B cell (primary cell): Measurements from ENCODE around the gene SIRT7. TPM values are rescaled to one million over a fixed set of nuclear protein-coding genes. Genes with fewer than 3 reads are reported as not detected.

Experiments
- ATAC-seq: fragments of 200-7000 bp; cut with Tn5 transposase; one replicate; pipeline ENCODE4 v1.10.0; 2021; ENCODE audit warnings: low read depth, mild to moderate bottlenecking, moderate number of reproducible peaks, moderate library complexity
- CTCF ChIA-PET: fragments of 350-600 bp; sonication (Branson Sonifier 250); formaldehyde crosslinking; loops from one replicate; lab custom pipeline; 2021; ENCODE audit warnings: antibody characterized with exemption, inconsistent platforms; lab: Charles Lee
- POLR2A ChIA-PET: fragments of 350-600 bp; sonication (Branson Sonifier 250); formaldehyde crosslinking; loops from one replicate; lab custom pipeline; 2021; ENCODE audit warnings: antibody characterized with exemption; lab: Charles Lee
- DNase-seq: peaks from one replicate; pipeline ENCODE4 v3.0.0; 2013
- H2AFZ ChIP-seq: 2 replicates; pipeline ENCODE4 v1.6.1; 2012; ENCODE audit warnings: mild to moderate bottlenecking, low read depth, low read length; ENCODE audit not compliant: insufficient read depth, poor library complexity, severe bottlenecking
- H3K27ac ChIP-seq, 2 donors: 1 replicate in 1 of 2; 2 replicates in 1 of 2; pipeline ENCODE4 v1.5.1; 2012 to 2013; ENCODE audit warnings: low read length in 2 of 2, mild to moderate bottlenecking in 2 of 2, moderate library complexity in 1 of 2
- H3K27me3 ChIP-seq, 4 experiments: fragments of 200-600 bp in 1 of 4; sonication (generic) in 1 of 4; replicated peaks in 1 of 4; 1 replicate in 2 of 4; 2 replicates in 2 of 4; pipeline versions ENCODE4 v1.6.1 to v1.7.0; 2013 to 2016; ENCODE audit warnings: low read length in 3 of 4, mild to moderate bottlenecking in 2 of 4, mixed read lengths in 1 of 4, moderate library complexity in 1 of 4; ENCODE audit not compliant: insufficient read depth in 4 of 4, control insufficient read depth in 3 of 4; ENCODE audit errors: control extremely low read depth in 1 of 4
- H3K36me3 ChIP-seq, 2 experiments: replicated peaks in 1 of 2; 1 replicate in 1 of 2; 2 replicates in 1 of 2; pipeline versions ENCODE4 v1.6.1 to v1.7.1; 2013; ENCODE audit warnings: low read length in 1 of 2; ENCODE audit not compliant: insufficient read depth in 2 of 2, control insufficient read depth in 1 of 2; ENCODE audit errors: control extremely low read depth in 1 of 2, extremely low read depth in 1 of 2
- H3K4me1 ChIP-seq, 2 donors: fragments of 200-600 bp in 1 of 2; sonication (generic) in 1 of 2; 1 replicate in 1 of 2; 2 replicates in 1 of 2; pipeline versions ENCODE4 v1.5.1 to v1.6.1; 2013 to 2017; ENCODE audit warnings: low read length in 2 of 2; ENCODE audit not compliant: control insufficient read depth in 2 of 2, insufficient read depth in 2 of 2
- H3K4me2 ChIP-seq: replicated peaks from 2 replicates; pipeline ENCODE3; 2012; ENCODE audit warnings: mild to moderate bottlenecking, low read depth, low read length; ENCODE audit not compliant: poor library complexity, severe bottlenecking
- H3K4me3 ChIP-seq, 5 experiments: fragments of 200-600 bp in 1 of 5; sonication (generic) in 1 of 5; 1 replicate in 3 of 5; 2 replicates in 2 of 5; pipeline versions ENCODE4 v1.5.1 to v1.7.0; 2011 to 2016; ENCODE audit warnings: low read length in 4 of 5, mild to moderate bottlenecking in 4 of 5, low read depth in 2 of 5, control low read depth in 1 of 5, moderate library complexity in 1 of 5; ENCODE audit not compliant: insufficient read depth in 1 of 5; ENCODE audit errors: control extremely low read depth in 1 of 5, extremely low read depth in 1 of 5
- H3K79me2 ChIP-seq: fragments of 200-600 bp; sonication (generic); one replicate; pipeline ENCODE4 v1.6.0; 2016; ENCODE audit warnings: low read length; ENCODE audit not compliant: control insufficient read depth, insufficient read depth
- H3K9ac ChIP-seq: fragments of 200-600 bp; sonication (generic); 2 replicates; pipeline ENCODE4 v1.6.1; 2017; ENCODE audit warnings: mild to moderate bottlenecking, low read length, moderate library complexity
- H3K9me3 ChIP-seq, 3 donors: one replicate each; pipeline versions ENCODE4 v1.6.1 to v1.7.1; 2013; ENCODE audit warnings: low read length in 2 of 3; ENCODE audit not compliant: control insufficient read depth in 2 of 3, insufficient read depth in 1 of 3; ENCODE audit errors: control extremely low read depth in 1 of 3
- H4K20me1 ChIP-seq: 2 replicates; pipeline ENCODE4 v1.6.0; 2012; ENCODE audit warnings: mild to moderate bottlenecking, low read length; ENCODE audit not compliant: insufficient read depth, control insufficient read depth, poor library complexity, severe bottlenecking
- H3K27ac Mint-ChIP-seq: one replicate; pipeline ENCODE4 v1.8.0; 2021; ENCODE audit warnings: mixed read lengths
- H3K27me3 Mint-ChIP-seq: one replicate; pipeline ENCODE4 v1.8.0; 2021; ENCODE audit warnings: mixed read lengths
- H3K4me1 Mint-ChIP-seq: one replicate; pipeline ENCODE4 v1.8.0; 2021; ENCODE audit warnings: mixed read lengths
- H3K4me3 Mint-ChIP-seq: one replicate; pipeline ENCODE4 v1.8.0; 2021; ENCODE audit warnings: mixed read lengths
- H3K9me3 Mint-ChIP-seq: one replicate; pipeline ENCODE4 v1.8.0; 2022; ENCODE audit warnings: mixed read lengths; ENCODE audit not compliant: insufficient read depth
- EZH2 ChIP-seq: IDR thresholded peaks from 2 replicates; pipeline ENCODE4 v1.6.1; 2012; ENCODE audit warnings: borderline replicate concordance, low read depth, mild to moderate bottlenecking, moderate library complexity, low read length; ENCODE audit not compliant: insufficient read depth, poor library complexity, severe bottlenecking
- WGBS: methylation state at CpG from one replicate; pipeline ENCODE4 v1.1.5; 2013; ENCODE audit warnings: missing lambda C conversion rate; ENCODE audit not compliant: insufficient coverage; 5-methylcytosine and 5-hydroxymethylcytosine counted together
- intact Hi-C: fragments of 100-400 bp; cut with micrococcal nuclease; formaldehyde crosslinking; loops from one replicate; pipeline ENCODE4 v1.10.0; 2022
- polyA plus RNA-seq: library from polyadenylated mRNA; depleted of rRNA; stranded (reverse); fragments of >200 nt; gene quantifications from 2 replicates; pipeline ENCODE4 v1.2.3, GENCODE V29; 2012
- total RNA-seq, 2 donors: library from RNA; stranded (reverse); fragments of 120-200 nt in 1 of 2; gene quantifications; 1 replicate in 1 of 2; 2 replicates in 1 of 2; pipeline versions ENCODE4 v1.2.3 to v1.2.4, GENCODE V29; 2013 to 2022
- TF ChIP-seq, protein P1 (sequence below): fragments of 200-600 bp; IDR thresholded peaks from one replicate; pipeline ENCODE4 v1.8.0; 2022; ENCODE audit warnings: antibody characterized with exemption, mild to moderate bottlenecking

The SIRT7 gene
- total and polyA plus RNA-seq, 2 donors (not counting 1 experiment from before 2014, with no cell fraction given): 77.2 to 82.7 TPM

DNA sequence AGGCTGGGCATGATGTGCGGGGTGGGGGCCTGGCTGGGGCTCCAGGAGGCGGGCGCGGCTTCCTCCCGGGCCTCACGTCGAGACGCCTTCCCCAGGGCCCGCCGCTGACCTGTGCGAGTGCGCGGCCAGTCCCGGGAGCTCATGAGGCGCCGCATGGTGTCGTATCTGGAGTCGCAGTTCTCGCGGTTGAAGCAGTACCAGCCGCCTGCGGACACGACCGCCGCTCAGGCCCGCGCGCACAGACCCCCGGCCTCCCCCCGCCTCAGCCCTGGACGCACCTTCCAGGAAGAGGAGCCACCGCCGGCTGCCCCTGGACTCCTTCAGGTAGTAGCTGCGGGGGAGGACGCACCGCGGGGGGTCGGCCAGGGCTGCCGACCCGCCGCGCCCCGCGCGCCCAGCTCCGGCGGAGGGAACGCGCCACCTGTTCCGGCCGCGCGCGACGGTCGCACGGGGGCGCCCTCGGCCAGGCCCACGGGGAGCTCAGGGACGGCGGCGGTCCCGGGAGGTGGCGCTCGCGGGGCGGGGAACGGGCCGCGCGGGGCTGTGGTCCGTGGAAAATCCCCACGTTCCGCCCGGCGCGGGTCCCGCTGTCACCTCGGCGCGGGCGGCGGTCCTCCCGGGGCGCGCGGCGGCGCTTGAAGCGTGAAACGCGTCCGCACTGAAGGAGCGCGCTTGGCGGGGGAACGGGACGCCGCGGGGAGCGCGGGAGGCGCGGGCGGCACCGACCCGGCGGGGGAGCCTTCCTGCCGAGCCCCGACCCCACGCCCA, 41.6 kb upstream of the SIRT7 start:
- no peak overlapping the region for H3K27ac Mint-ChIP-seq
- POLR2A ChIA-PET: no interaction called here

More for the DNA sequence above, 41.6 kb upstream of the SIRT7 start:
- no peaks in the 10 kb centered on the region for H3K9me3 Mint-ChIP-seq
- H3K4me3 ChIP-seq: peak overlapping the region in 4 of 5 experiments; percentile 21 to 55 (median 46)
- H3K36me3 ChIP-seq: no peaks in the 10 kb centered on the region
- peaks cover 0 to 10% (median 0%) of the 10 kb centered on the region in 3 donors for H3K9me3 ChIP-seq
- intact Hi-C loops: loop anchor here (1.0 kb wide), 2 partner anchors 62 to 78 kb away; partner anchors contain the start of gene DCXR
- H3K27ac ChIP-seq: no peak overlapping the region
- H3K4me1 ChIP-seq: peaks cover 15 to 16% of the 10 kb centered on the region in 2 donors
- no peaks in the 10 kb centered on the region for H4K20me1 ChIP-seq
- no peaks in the 10 kb centered on the region for H3K79me2 ChIP-seq
- ATAC-seq: peak; percentile 95
- peak; percentile 90 for DNase-seq
- CTCF ChIA-PET: interaction anchor here (0.7 to 3.0 kb wide), 36 partner anchors 8 to 316 kb away, joined by 3 to 91 read pairs (median 4); partner anchors contain the start of genes ALYREF, ANAPC11, ASPSCR1 and CENPX
- 2% methylated on average over 112 of the region's 112 CpGs for WGBS
- H3K4me3 Mint-ChIP-seq: peak overlapping the region; percentile 64
- peak overlapping the region; percentile 59 for H3K9ac ChIP-seq
- H3K27me3 ChIP-seq: peaks cover 0 to 53% (median 28%) of the 10 kb centered on the region in 4 experiments
- peaks cover 1% of the 10 kb centered on the region for H3K4me1 Mint-ChIP-seq
- TF ChIP-seq EZH2: no peak
- TF ChIP-seq, protein P1, sequence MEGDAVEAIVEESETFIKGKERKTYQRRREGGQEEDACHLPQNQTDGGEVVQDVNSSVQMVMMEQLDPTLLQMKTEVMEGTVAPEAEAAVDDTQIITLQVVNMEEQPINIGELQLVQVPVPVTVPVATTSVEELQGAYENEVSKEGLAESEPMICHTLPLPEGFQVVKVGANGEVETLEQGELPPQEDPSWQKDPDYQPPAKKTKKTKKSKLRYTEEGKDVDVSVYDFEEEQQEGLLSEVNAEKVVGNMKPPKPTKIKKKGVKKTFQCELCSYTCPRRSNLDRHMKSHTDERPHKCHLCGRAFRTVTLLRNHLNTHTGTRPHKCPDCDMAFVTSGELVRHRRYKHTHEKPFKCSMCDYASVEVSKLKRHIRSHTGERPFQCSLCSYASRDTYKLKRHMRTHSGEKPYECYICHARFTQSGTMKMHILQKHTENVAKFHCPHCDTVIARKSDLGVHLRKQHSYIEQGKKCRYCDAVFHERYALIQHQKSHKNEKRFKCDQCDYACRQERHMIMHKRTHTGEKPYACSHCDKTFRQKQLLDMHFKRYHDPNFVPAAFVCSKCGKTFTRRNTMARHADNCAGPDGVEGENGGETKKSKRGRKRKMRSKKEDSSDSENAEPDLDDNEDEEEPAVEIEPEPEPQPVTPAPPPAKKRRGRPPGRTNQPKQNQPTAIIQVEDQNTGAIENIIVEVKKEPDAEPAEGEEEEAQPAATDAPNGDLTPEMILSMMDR: peak; percentile 86
- peak overlapping the region; percentile 94 for H3K4me2 ChIP-seq
- peak overlapping the region; percentile 79 for H2AFZ ChIP-seq
- peaks cover 21% of the 10 kb centered on the region for H3K27me3 Mint-ChIP-seq
